GM21528 (cell line): Measurements from ENCODE around the gene SHROOM4.

Experiments
- ATAC-seq: cut with Tn5 transposase; IDR thresholded peaks from one replicate; pipeline ENCODE4 v1.9.1; 2021; ENCODE audit warnings: mild to moderate bottlenecking, moderate library complexity; ENCODE audit not compliant: unreplicated experiment, low FRiP score

The SHROOM4 gene

DNA sequence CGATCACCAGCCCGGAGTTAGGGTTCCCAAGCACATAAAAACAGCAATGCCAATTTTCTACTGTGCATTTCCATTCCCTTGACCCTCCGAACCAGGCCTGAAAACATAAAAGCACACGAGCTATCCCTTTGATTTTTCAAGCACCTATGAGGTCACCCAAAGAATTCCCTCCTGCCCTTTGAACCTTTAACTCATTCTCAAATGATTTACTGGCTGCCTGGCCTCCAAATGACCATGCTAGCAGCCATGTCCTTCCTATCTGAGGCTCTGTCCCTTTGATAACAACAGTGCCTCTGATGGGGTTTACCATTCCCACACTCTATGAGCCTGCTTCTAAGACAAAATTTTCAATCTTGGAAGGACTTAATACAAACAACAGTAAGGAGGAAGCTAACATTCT, 15.2 kb downstream of the SHROOM4 start:
- ATAC-seq: no peak

DNA sequence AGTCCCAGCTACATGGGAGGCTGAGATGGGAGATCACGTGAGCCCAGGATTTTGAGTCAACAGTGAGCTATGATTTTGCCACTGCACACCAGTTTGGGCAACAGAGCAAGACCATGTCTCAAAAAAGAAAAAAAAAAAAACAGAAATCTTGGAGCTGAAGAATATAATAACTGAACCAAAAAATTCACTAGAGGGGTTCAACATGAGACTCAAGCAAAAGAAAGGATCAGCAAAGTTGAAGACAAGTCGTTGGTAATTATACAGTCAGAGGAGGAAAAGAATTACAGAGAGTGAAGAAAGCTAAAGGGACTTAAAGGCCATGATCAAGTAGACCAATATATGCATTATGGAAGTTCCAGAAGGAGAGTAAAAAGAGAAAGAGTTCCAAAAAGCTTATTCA, 26.9 kb downstream of the SHROOM4 start:
- ATAC-seq: no peak

DNA sequence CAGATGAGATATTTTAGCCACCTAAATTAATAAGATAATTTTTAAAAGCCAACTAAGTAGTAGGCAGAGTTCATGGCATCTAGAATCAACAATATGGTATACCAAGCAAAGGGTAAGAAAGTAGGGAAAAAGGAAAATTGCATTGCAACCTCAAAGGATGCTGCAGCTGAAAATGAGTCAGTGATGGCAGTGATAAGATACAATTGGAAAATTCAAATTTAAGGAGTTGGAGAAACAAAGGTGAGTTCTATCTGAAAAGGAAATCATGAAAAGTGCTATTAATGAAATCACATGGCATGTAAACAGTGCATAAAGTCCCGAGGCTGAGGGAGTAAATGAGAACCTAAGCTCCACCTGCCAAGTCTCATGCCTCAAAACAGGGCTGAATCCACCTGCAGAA, 33.9 kb downstream of the SHROOM4 start:
- no peak for ATAC-seq

DNA sequence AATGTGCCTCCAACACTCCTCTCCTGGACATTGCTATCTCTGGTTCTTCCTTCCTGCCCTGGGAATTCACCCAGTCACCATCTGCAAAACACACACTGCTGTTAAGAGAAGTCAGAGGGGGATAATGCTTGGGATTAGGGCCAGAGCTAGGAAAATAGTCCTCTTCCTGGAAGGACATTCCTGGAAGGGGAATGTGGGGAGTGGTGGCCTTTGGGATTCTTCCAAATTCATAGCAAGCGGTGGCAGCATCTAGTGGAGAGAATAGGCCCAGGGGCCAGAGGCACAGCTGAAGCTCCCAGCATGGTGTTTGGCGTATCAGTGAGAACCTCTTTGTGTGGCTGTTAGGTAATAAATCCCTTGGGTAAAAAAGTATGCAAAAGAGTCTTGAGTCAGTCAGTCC, 34.3 kb downstream of the SHROOM4 start:
- no peak for ATAC-seq

DNA sequence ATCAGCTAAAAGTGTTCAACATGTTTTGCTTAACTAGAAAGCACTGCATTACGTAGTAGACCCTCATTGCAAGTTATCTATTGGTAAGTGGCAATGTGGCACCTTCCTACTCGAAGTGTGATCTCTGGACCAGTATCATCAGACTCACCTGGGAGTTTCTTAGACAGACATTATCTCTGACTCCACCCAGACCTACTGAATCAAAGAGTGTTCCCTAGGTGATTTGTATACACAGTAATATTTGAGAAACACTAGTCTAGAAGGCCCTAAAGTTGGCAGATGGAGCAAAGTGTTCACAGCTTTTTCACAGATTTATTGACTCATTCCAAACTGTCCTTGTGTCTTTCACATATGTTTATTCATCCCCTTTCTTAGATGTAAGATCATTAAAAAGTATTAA, 35.7 kb downstream of the SHROOM4 start:
- no peak for ATAC-seq

DNA sequence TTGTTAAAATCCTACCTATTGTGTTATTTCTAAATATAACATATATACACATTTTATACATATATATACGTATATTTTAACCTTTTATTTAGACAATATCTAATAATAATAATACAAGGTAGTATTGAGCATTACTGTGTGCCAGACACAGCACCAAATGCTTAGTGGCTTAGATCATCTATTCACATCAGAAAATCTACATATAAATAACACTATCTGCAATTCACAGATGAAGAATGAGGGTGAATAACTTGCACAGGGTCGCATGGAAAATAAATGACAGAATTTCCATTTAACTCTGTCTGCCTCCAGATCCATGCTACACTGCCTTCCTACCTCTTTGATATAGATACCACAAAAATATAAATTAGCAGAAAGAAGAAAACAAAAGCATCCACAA, 37.7 kb downstream of the SHROOM4 start:
- no peak for ATAC-seq

DNA sequence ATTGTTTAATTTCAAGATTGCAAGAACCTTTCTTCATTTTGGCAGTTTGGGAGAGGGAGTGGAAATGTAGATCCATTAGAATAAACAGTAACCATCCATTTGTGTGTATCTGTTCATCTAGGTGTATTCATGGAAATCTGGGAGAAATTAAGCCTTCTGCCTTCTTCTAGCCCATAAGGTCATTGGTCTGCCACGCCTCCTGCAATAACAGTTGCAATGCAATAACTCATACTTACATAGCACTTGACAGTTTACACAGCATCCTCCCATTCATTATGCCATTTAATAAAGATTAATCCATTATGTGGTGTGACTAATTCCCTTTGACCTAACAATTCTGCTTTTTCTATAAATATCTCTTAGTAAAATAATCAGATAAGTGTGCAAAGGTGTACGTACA, 42.6 kb downstream of the SHROOM4 start:
- ATAC-seq: no peak

DNA sequence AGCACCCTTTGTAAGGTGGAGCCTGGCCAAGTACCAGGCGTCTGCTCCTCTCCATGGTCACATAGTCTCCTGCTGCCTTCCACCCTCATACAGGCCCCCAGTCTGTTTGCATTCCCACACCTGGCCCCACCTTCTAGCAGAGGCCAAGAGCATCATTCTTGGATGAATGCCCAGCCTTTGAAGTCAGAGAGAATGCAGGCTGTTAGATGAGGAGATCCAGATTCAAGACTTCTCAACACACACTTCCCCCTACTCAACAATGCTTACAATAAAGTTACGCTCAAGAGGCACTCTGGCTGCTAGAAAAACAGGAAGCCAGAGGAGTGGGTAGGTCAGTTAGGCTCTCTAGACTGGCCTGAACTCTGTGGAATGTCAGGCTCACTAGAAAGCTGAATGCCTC, 43.3 kb downstream of the SHROOM4 start:
- ATAC-seq: no peak

DNA sequence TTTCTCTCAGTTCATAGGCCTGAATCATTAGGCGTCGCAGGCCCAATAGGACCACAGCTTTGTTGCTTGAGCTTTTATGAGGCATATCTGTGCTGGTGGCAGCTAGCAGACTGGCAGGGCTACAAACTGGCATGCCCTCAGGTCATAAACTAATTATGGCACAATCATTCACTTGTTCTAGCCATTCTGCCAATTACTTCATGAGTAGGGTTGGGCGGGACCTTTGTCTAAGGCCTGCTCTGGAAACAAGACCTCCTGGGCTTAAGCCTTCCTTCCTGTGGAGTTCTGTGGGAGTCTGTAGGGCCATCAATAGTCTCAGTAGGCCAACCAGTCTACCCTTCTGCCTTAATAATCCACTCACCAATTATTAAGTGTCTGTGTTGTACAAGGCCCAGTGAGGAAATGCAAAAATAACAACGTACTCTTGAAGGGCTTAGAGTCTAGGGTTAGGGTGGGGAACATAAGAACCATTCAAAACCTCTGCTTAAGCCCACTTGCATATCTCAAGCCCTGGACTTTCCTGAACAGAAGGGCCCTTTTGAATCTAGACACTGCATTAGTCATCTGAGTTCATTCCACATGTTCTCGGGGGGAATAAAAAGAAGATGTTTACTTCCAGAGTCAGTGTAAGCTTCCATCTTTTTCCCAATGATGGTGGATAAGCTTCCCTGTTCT, 44.5 kb downstream of the SHROOM4 start:
- no peak for ATAC-seq

DNA sequence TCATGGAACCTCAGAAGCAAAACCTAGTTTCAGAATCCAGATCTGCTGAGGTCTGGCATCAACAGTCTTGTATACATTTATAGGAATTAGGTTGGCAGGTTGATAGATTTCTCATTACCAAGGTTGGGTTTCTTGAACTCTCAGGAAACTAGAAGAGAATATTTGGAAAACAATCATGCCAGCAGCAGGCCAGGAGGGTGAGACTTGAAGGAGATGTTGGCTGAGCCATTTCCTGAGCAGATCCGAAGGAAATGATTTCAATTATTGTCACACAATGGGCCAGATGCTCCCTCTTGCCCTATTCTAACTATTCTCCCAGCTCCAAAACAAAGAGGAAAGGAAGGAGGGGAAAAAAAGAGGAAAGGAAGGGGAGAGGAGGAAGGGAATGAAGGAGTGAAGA, 45.2 kb downstream of the SHROOM4 start:
- ATAC-seq: no peak

DNA sequence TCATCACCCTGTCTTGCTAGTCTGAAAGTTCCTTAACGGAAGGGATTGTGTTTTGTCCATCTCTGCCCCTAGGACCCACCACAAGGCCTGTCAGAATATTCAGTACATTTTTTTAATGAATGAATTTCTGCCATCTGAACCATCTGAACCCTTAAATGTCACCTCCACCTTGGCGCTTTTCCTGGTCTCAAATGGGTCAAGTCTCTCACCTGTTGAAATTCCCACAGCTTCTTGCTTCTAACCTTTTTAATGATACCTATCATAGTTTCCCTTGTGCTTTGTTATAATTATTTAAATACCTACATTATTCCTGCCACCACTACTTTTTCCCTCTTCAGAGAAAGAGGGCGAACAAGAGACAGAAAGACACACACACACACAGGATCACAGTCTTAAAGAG, 48.0 kb downstream of the SHROOM4 start:
- ATAC-seq: no peak

DNA sequence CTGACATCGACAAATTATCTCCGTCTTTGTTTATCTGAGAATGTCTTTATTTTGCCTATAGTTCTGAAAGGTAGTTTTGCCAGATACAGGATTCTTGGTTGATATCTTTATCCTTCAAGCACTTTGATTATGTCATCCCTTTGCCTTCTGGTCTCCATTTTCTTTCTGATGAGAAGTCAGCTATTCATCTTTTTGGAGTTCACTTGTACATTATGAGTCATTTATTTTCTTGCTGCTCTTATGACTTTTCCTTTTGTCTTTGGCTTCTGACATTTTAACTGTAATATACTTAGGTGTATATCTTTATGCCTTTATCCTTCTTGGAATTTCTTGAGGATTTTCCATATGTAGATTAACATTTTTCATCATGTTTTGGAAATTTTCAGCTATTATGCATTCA, 51.4 kb downstream of the SHROOM4 start:
- no peak for ATAC-seq

DNA sequence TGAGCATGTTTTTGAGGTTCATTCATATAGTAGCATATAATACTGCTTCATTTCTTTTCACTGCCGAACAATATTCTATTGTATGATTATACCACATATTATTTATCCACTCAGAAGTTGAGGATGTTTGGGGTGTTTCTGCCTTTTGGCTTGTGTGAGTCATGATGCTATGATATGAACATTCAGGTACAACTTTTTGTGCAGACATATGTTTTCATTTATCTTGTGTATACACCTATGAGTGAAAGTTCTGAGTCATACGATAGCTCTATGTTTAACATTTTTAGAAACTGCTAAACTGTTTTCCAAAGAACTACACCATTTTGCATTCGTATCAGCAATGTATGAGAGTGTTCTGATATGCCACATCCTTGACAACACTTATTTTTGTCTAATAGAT, 57.7 kb downstream of the SHROOM4 start:
- no peak for ATAC-seq

DNA sequence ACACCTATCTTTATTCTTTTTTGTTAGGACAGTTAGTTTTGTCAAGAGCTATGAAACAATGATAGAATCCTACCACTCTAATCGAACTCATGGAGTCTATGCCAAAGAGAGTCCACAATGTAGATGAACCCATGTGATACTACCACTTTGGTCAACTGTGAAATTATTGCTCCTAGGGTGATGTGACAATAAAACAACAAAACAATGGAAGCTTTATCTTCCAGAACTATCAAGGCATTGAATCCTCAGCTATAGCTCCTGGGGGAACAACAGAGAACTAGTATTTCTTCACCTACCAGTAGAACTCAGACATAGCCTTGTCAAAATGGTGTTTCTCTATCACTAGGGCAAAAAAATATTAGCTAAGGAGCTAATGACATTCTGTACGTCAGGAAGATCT, 62.9 kb downstream of the SHROOM4 start:
- ATAC-seq: no peak

DNA sequence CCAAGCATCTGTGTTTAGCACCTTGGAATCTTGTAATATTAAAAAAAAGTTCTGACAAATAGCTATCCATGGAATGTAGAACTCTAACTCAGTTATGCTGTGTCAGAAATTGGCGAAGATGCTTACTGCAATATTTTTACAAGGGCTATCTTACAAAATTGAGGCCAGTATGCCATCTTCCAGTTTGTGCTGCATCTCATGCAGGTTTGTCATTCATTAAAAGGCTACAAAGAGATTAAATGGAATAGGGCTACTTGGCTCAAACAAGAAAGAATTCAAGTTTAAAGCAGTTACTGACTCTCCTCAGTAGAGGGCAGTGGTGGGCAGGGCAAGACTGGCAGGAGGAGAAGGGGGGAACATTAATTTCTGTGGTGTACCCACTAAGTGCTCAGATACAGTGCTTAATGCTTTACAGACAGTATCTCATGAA, 66.5 kb downstream of the SHROOM4 start:
- no peak for ATAC-seq

DNA sequence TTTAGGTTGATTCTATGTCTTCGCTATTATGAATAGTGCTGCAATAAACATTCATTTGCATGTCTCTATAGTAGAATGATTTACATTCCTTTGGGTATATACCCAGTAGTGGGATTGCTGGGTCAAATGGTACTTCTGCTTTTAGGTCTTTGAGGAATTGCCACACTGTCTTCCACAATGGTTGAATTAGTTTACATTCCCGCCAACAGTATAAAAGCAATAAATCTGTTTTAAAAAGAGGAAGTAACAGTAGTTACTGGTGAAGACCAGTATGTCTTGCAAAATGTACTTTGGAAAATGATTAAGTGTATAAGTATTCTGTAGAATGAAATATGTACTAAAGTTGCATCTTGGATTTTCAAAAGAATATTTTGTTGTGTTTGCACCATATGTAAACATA, 77.3 kb downstream of the SHROOM4 start:
- ATAC-seq: no peak

DNA sequence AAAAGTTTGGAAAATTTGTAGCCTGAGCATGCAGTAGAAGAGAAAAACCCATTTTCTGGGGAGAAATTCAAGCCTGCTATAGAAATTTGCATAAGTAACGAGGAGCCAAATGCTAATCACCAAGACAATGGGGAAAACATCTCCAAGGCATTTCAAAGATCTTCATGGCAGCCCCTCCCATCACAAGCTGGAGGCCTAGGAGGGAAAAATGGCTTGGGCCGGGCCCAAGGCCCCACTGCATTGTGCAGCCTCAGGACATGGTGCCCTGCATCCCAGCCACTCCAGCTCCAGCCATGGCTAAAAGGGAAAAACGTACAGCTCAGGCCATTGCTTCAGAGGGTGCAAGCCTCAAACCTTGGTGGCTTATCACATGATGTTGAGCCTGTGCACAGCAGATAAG, 87.7 kb downstream of the SHROOM4 start:
- no peak for ATAC-seq

DNA sequence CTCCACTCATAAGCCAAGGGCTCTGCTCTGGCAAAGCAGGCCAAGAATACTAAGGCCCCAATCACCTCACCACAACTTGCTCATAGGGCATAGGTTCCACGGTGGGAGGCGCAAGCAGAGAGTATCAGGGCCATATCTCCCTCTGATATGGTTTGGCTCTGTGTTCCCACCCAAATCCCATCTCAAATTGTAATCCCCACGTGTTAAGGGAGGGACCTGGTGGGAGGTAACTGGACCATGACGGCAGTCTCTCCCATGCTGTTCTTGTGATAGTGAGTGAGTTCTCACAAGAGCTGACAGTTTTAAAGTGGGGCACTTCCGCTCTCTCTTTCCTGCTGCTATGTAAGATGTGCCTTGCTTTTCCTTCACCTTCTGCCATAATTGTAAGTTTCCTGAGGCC, 88.7 kb downstream of the SHROOM4 start:
- no peak for ATAC-seq

DNA sequence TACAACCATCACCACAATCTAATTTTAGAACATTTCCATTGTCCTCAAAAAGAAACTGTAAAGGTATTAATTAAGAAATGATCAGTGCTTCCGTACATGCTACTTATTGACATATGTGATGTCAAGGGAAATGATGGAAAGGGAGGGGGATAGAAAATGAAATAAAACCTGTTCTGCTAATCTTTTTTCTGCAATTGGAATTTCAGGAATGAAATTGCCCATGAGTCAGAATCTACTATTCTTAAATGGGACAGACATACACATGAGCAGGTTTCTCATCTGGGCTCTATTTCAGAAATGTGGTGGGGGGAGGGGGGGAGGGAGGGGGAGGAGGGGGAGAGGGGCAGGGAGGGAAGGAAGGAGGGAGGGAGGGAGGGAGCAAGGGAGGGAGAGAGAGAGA, 91.0 kb downstream of the SHROOM4 start:
- no peak for ATAC-seq

DNA sequence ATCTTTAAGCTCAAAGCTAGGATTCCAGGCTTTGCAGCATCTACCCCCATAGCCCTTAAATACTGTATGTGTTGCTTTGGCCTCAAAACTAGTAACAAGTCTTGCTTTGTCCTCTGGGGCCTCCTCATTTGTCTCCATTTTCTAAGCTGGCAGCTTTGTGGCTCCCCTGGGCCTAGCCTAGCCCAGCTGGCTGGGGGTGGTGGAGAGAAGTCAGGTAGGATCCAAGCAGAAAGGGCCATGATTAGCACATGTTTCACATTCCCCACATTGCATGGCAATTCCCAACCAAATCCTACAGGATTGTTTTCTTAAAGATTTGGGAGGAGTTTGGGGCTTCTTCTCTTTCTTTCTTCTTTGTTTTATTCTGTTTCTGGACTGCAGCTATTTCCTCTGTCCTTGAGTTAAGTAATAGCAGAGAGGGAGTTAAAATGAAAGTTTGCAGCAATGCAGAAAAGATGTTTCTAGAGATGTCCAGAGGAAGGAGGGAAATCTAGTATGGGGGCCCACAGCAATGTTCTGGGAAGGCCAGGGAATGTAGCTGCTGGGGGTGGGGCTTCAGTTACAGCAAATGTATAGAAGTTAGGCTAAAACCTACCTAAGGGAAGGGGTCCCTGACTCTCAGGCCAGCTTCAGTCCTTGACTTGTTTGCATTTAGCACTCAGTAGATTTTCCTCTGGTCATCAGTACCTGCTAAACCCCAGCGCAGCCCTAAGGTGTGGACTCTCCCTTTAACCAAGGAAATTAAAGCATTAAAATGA, 92.1 kb downstream of the SHROOM4 start:
- ATAC-seq: no peak

DNA sequence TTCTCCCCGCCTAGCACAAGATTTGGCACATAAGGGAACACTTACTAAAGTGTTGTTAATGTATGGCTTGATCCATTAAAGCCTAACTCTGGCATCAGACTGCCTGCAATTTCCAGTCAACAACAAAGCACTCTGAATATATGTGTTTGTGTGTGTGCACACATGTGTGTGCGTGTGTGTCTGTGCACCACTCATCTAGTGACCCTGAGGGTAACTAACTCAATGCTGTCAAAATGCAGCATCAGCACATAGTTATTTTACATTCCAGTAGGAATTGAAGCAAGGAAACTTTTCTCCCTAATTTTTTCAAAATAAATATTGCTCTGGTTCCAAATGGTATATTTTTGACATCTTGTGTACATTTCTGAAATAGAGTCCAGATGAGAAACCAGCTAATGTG, 94.4 kb downstream of the SHROOM4 start:
- ATAC-seq: no peak

DNA sequence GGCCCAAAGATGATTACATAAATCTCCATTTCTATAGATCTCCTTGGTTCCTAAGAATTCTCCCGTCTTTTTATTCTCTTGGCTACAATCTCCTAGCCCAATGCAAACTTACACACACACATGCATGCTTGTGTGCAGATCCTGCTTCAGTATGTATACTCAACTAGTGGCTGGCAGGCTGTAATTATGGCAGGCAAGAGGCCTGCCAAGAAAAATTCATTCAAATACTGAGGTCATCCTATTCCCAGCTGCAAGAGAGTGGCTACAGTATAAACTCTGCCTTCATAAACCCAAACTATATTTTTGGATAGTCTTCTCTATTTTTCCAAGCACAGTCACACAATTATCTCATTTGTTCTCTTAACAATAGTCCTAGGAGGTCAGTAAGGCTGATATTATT, 95.2 kb downstream of the SHROOM4 start:
- ATAC-seq: no peak
